Stimulated activated naive CD4-positive, alpha-beta T cell (primary cell): ENCODE data around the gene FBXO21.
A peak's percentile ranks its signal among the peaks of the same experiment; 100 is the strongest.
"Not testable (repeated sequence)": the region's sequence is repeated elsewhere in the genome, so short reads cannot be mapped to it uniquely, and the experiment has no call there.

Experiments used
- DNase-seq, 6 experiments: peaks; one replicate each; lab custom pipeline; 2025; lab: John Stamatoyannopoulos, UW

FBXO21 gene

GRCh38 chr12:117199956-117200744, 9.9 kb upstream of the FBXO21 start:
- DNase-seq = not testable (repeated sequence)

- DNase-seq = not testable (repeated sequence)
Observed at GRCh38 chr12:117196334-117196733, 6.1 kb upstream of the FBXO21 start.

GRCh38 chr12:117195027-117195426, 4.8 kb upstream of the FBXO21 start:
- DNase-seq = not testable (repeated sequence)

- DNase-seq = no peak
Observed at GRCh38 chr12:117193903-117194302, 3.6 kb upstream of the FBXO21 start.

- DNase-seq = not testable (repeated sequence)
Observed at GRCh38 chr12:117192581-117192980, 2.3 kb upstream of the FBXO21 start.

GRCh38 chr12:117192057-117192456, 1.8 kb upstream of the FBXO21 start:
- DNase-seq = no peak

- peak in 5 of 6 experiments; percentile 24 to 56 (median 37) for DNase-seq
Observed at GRCh38 chr12:117189725-117190209, 503 bp downstream of the FBXO21 start.

GRCh38 chr12:117188961-117189724, 1.1 kb downstream of the FBXO21 start:
- no peak for DNase-seq

GRCh38 chr12:117188121-117188665, 2.1 kb downstream of the FBXO21 start:
- DNase-seq = no peak

GRCh38 chr12:117187421-117187820, 2.8 kb downstream of the FBXO21 start:
- DNase-seq = no peak

- no peak for DNase-seq
Observed at GRCh38 chr12:117182866-117183265, 7.4 kb downstream of the FBXO21 start.

GRCh38 chr12:117181468-117181843, 8.8 kb downstream of the FBXO21 start:
- not testable (repeated sequence) for DNase-seq

- no peak for DNase-seq
Observed at GRCh38 chr12:117180758-117181467, 9.4 kb downstream of the FBXO21 start.

GRCh38 chr12:117178745-117179144, 11.5 kb downstream of the FBXO21 start:
- DNase-seq = no peak

GRCh38 chr12:117178301-117178700, 12.0 kb downstream of the FBXO21 start:
- no peak for DNase-seq

GRCh38 chr12:117172168-117172567, 18.1 kb downstream of the FBXO21 start:
- DNase-seq = no peak

- no peak for DNase-seq
Observed at GRCh38 chr12:117171499-117172162, 18.6 kb downstream of the FBXO21 start.

- no peak for DNase-seq
Observed at GRCh38 chr12:117169548-117169947, 20.7 kb downstream of the FBXO21 start.

- no peak for DNase-seq
Observed at GRCh38 chr12:117168976-117169375, 21.3 kb downstream of the FBXO21 start.

- DNase-seq = no peak
Observed at GRCh38 chr12:117167769-117168168, 22.5 kb downstream of the FBXO21 start.

GRCh38 chr12:117166107-117166506, 24.2 kb downstream of the FBXO21 start:
- no peak for DNase-seq

GRCh38 chr12:117165342-117165741, 24.9 kb downstream of the FBXO21 start:
- DNase-seq = no peak
